ENCODE results near the gene GCK.

DNA sequence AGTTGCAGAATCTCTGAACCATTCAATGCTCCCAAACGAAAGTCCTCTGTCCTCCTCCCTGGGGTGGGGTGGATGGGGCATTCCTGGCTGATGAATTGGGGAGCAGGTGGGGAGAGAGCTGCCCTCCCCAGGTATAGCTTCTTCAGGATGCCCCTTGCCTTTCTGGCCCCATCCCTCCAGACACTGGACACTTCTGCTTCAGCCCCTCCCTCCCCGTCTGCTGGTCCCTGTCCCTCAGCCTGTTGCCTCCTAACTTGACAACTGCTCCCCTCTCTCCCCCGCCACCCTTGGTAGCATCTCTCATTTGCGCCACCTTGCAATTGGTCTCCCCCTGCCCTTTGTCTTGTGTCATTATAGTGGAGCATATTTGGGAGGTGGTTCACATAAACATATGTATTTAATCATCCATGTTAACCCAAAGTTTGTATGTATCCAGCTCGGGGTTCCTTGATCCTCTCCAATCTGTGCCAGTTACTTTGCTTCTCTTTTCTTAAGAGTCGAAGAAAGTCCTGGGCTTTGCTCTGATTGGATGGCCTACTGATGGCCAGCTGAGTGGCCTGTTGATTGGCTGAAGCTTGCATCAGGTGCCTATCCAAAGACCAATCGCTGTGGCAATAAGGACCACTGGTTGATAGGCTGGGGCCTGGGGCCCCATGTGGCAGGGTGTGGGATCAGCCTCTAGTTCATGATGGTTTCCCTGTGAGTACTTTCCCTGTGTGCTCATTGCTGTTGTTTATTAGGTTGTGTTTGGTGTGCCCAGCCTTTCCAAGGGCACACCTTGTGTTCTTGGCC, 4.0 kb upstream of the GCK start:
- no peak for TF ChIP-seq EP300 (IDR thresholded peaks at IDR 0.05; ENCODE audit: borderline replicate concordance)
- no peak for TF ChIP-seq TAF1 (IDR thresholded peaks at IDR 0.05; ENCODE audit: low read depth)
- no peak for TF ChIP-seq TCF12 (IDR thresholded peaks at IDR 0.05; ENCODE audit: low read depth)
- TF ChIP-seq, protein P1, sequence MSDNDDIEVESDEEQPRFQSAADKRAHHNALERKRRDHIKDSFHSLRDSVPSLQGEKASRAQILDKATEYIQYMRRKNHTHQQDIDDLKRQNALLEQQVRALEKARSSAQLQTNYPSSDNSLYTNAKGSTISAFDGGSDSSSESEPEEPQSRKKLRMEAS (IDR thresholded peaks at IDR 0.05): no peak
- TF ChIP-seq, protein P2, sequence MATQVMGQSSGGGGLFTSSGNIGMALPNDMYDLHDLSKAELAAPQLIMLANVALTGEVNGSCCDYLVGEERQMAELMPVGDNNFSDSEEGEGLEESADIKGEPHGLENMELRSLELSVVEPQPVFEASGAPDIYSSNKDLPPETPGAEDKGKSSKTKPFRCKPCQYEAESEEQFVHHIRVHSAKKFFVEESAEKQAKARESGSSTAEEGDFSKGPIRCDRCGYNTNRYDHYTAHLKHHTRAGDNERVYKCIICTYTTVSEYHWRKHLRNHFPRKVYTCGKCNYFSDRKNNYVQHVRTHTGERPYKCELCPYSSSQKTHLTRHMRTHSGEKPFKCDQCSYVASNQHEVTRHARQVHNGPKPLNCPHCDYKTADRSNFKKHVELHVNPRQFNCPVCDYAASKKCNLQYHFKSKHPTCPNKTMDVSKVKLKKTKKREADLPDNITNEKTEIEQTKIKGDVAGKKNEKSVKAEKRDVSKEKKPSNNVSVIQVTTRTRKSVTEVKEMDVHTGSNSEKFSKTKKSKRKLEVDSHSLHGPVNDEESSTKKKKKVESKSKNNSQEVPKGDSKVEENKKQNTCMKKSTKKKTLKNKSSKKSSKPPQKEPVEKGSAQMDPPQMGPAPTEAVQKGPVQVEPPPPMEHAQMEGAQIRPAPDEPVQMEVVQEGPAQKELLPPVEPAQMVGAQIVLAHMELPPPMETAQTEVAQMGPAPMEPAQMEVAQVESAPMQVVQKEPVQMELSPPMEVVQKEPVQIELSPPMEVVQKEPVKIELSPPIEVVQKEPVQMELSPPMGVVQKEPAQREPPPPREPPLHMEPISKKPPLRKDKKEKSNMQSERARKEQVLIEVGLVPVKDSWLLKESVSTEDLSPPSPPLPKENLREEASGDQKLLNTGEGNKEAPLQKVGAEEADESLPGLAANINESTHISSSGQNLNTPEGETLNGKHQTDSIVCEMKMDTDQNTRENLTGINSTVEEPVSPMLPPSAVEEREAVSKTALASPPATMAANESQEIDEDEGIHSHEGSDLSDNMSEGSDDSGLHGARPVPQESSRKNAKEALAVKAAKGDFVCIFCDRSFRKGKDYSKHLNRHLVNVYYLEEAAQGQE (IDR thresholded peaks at IDR 0.05; ENCODE audit: low read depth): no peak
